IMR-90 (cell line): ENCODE results near the gene SLC25A19. TPM values are rescaled to one million over a fixed set of nuclear protein-coding genes. Genes with fewer than 3 reads are reported as not detected.

Experiments
- ATAC-seq: fragments of 200-7000 bp; cut with Tn5 transposase; 2 replicates; pipeline ENCODE4 v1.9.1; 2020; ENCODE audit warnings: low read depth, mild to moderate bottlenecking, moderate library complexity
- BruUV-seq: library from RNA; stranded (reverse); fragments of 400-500 nt; replicated peaks from 2 replicates; lab custom pipeline; 2021; lab: Mats Ljungman, UMichigan
- CTCF ChIA-PET: fragments of 300-600 bp; formaldehyde crosslinking; extraction: SDS; loops from one replicate; lab custom pipeline; 2021; ENCODE audit warnings: antibody characterized with exemption; lab: Yijun Ruan, JAX
- POLR2A ChIA-PET: fragments of 300-600 bp; sonication (Branson Sonifier 250); formaldehyde crosslinking; loops from one replicate; lab custom pipeline; 2022; ENCODE audit warnings: antibody characterized with exemption; ENCODE audit not compliant: unreplicated experiment; lab: Charles Lee
- DNase-seq: peaks from one replicate; pipeline ENCODE4 v3.0.0; 2013
- H2AFZ ChIP-seq: replicated peaks from 2 replicates; pipeline ENCODE3; 2013; ENCODE audit warnings: low read length, mild to moderate bottlenecking; ENCODE audit not compliant: poor library complexity
- H2AK5ac ChIP-seq: 2 replicates; pipeline ENCODE4 v1.6.1; 2013; ENCODE audit warnings: low read depth, low read length, inconsistent platforms
- H2AK9ac ChIP-seq: replicated peaks from 2 replicates; pipeline ENCODE3; 2013; ENCODE audit warnings: mild to moderate bottlenecking, low read depth, low read length, moderate library complexity; ENCODE audit not compliant: poor library complexity
- H2BK120ac ChIP-seq: 2 replicates; pipeline ENCODE4 v1.6.1; 2013; ENCODE audit warnings: low read depth, low read length, inconsistent platforms
- H2BK15ac ChIP-seq: 3 replicates; pipeline ENCODE4 v1.6.1; 2013; ENCODE audit warnings: low read depth, low read length, inconsistent platforms
- H2BK20ac ChIP-seq: 2 replicates; pipeline ENCODE4 v1.6.1; 2013; ENCODE audit warnings: low read depth, mild to moderate bottlenecking, inconsistent platforms, low read length, moderate library complexity
- H2BK5ac ChIP-seq: 2 replicates; pipeline ENCODE4 v1.6.1; 2013; ENCODE audit warnings: mild to moderate bottlenecking, low read depth, low read length, inconsistent platforms; ENCODE audit not compliant: poor library complexity, severe bottlenecking
- H3K14ac ChIP-seq: replicated peaks from 2 replicates; pipeline ENCODE4 v1.6.1; 2013; ENCODE audit warnings: low read depth, low read length, inconsistent platforms
- H3K18ac ChIP-seq: 2 replicates; pipeline ENCODE4 v1.6.1; 2013; ENCODE audit warnings: low read depth, low read length, control low read depth
- H3K23ac ChIP-seq: 2 replicates; pipeline ENCODE4 v1.6.1; 2013; ENCODE audit warnings: low read depth, low read length, inconsistent platforms
- H3K27ac ChIP-seq: 2 replicates; pipeline ENCODE4 v1.5.1; 2013; ENCODE audit warnings: mild to moderate bottlenecking, control low read depth, low read length; ENCODE audit not compliant: insufficient read depth
- H3K27me3 ChIP-seq: 2 replicates; pipeline ENCODE4 v1.6.1; 2013; ENCODE audit warnings: low read length; ENCODE audit not compliant: control insufficient read depth, insufficient read depth
- H3K36me3 ChIP-seq: 2 replicates; pipeline ENCODE4 v1.6.1; 2013; ENCODE audit warnings: low read length, mixed read lengths; ENCODE audit not compliant: control insufficient read depth, insufficient read depth
- H3K4ac ChIP-seq: 2 replicates; pipeline ENCODE4 v1.6.1; 2013; ENCODE audit warnings: low read depth, low read length, inconsistent platforms
- H3K4me1 ChIP-seq: 2 replicates; pipeline ENCODE4 v1.6.1; 2013; ENCODE audit warnings: low read length, mixed read lengths; ENCODE audit not compliant: control insufficient read depth, insufficient read depth
- H3K4me2 ChIP-seq: 2 replicates; pipeline ENCODE4 v1.6.1; 2013; ENCODE audit warnings: low read depth, mild to moderate bottlenecking, control low read depth, low read length, moderate library complexity
- H3K4me3 ChIP-seq: 2 replicates; pipeline ENCODE4 v1.5.1; 2013; ENCODE audit warnings: low read depth, mild to moderate bottlenecking, control low read depth, low read length, moderate library complexity; ENCODE audit not compliant: insufficient read depth
- H3K56ac ChIP-seq: 2 replicates; pipeline ENCODE4 v1.6.1; 2013; ENCODE audit warnings: low read length, inconsistent platforms; ENCODE audit not compliant: insufficient read depth; ENCODE audit errors: extremely low read depth
- H3K79me1 ChIP-seq, 2 experiments: 2 replicates each; pipeline ENCODE4 v1.6.1; 2013; ENCODE audit warnings: low read length in 2 of 2, inconsistent platforms in 1 of 2, low read depth in 1 of 2
- H3K9ac ChIP-seq: 2 replicates; pipeline ENCODE4 v1.6.1; 2013; ENCODE audit warnings: low read depth, low read length, control low read depth
- H3K9me1 ChIP-seq: 2 replicates; pipeline ENCODE4 v1.6.1; 2013; ENCODE audit warnings: low read length, inconsistent platforms; ENCODE audit not compliant: insufficient read depth
- H3K9me3 ChIP-seq: 2 replicates; pipeline ENCODE4 v1.6.1; 2013; ENCODE audit warnings: low read length; ENCODE audit not compliant: control insufficient read depth, insufficient read depth
- H4K20me1 ChIP-seq: 2 replicates; pipeline ENCODE4 v1.6.1; 2013; ENCODE audit warnings: low read length, inconsistent platforms; ENCODE audit not compliant: insufficient read depth
- H4K5ac ChIP-seq: 2 replicates; pipeline ENCODE4 v1.6.1; 2013; ENCODE audit warnings: mild to moderate bottlenecking, low read depth, low read length, control low read depth
- H4K8ac ChIP-seq, 2 experiments: 2 replicates each; pipeline ENCODE4 v1.6.1; 2013; ENCODE audit warnings: low read depth in 2 of 2, low read length in 2 of 2, control low read depth in 1 of 2, inconsistent platforms in 1 of 2
- H4K91ac ChIP-seq: 2 replicates; pipeline ENCODE4 v1.6.1; 2013; ENCODE audit warnings: low read depth, low read length, inconsistent platforms; ENCODE audit not compliant: insufficient read depth
- BHLHE40 ChIP-seq: fragments of 150-350 bp; IDR thresholded peaks from 2 replicates; pipeline ENCODE4 v1.6.1; 2016; ENCODE audit warnings: mild to moderate bottlenecking, low read depth, low read length
- CEBPB ChIP-seq: IDR thresholded peaks from 2 replicates; pipeline ENCODE4 v1.6.1; 2012; ENCODE audit warnings: low read depth, low read length, improper control_type of control experiment
- FOS ChIP-seq: fragments of 150-350 bp; IDR thresholded peaks from 2 replicates; pipeline ENCODE4 v1.6.1; 2016; ENCODE audit warnings: low read depth, low read length
- MAFK ChIP-seq: IDR thresholded peaks from 2 replicates; pipeline ENCODE4 v1.6.1; 2012; ENCODE audit warnings: low read depth, low read length, improper control_type of control experiment
- MAZ ChIP-seq: IDR thresholded peaks from 2 replicates; pipeline ENCODE4 v1.6.1; 2012; ENCODE audit warnings: low read depth, mild to moderate bottlenecking, low read length, improper control_type of control experiment, moderate library complexity, borderline replicate concordance
- MXI1 ChIP-seq: IDR thresholded peaks from 2 replicates; pipeline ENCODE4 v1.6.1; 2012; ENCODE audit warnings: low read depth, mild to moderate bottlenecking, low read length, moderate library complexity, borderline replicate concordance
- NFE2L2 ChIP-seq: fragments of 150-350 bp; IDR thresholded peaks from 2 replicates; pipeline ENCODE4 v1.6.1; 2016; ENCODE audit warnings: low read depth, mild to moderate bottlenecking, low read length
- POLR2A ChIP-seq: IDR thresholded peaks from 2 replicates; pipeline ENCODE4 v1.6.1; 2012; ENCODE audit warnings: mild to moderate bottlenecking, low read depth, low read length
- RCOR1 ChIP-seq: IDR thresholded peaks from 2 replicates; pipeline ENCODE4 v1.6.1; 2012; ENCODE audit warnings: mild to moderate bottlenecking, low read length, improper control_type of control experiment; ENCODE audit not compliant: insufficient replicate concordance
- RFX5 ChIP-seq: IDR thresholded peaks from 2 replicates; pipeline ENCODE4 v1.8.0; 2012; ENCODE audit warnings: low read depth, mild to moderate bottlenecking, low read length, moderate library complexity
- SMC3 ChIP-seq: fragments of 150-350 bp; IDR thresholded peaks from 2 replicates; pipeline ENCODE4 v1.6.1; 2016; ENCODE audit warnings: low read depth, mild to moderate bottlenecking, antibody characterized with exemption, low read length, moderate library complexity
- WGBS, 2 experiments: methylation state at CpG; one replicate each; pipeline versions ENCODE4 v1.1.5 to v1.1.7; 2013; ENCODE audit warnings: missing lambda C conversion rate in 2 of 2; ENCODE audit not compliant: insufficient read length in 1 of 2; ENCODE audit errors: extremely low coverage in 2 of 2; 5-methylcytosine and 5-hydroxymethylcytosine counted together
- dilution Hi-C: fragments of 300-500 bp; cut with HindIII; formaldehyde crosslinking; loops from one replicate; pipeline ENCODE4 v1.14.3; 2018; ENCODE audit warnings: low sequenced_read_pairs; ENCODE audit not compliant: unreplicated experiment
- in situ Hi-C: fragments of 300-500 bp; cut with MboI; formaldehyde crosslinking; loops from 3 replicates; pipeline ENCODE4 v1.14.3; 2019; ENCODE audit warnings: low sequenced_read_pairs, inconsistent platforms, mixed read lengths
- intact Hi-C: fragments of 100-400 bp; cut with micrococcal nuclease; formaldehyde crosslinking; loops from 2 replicates; pipeline ENCODE4 v1.10.0; 2022
- polyA plus RNA-seq, 3 experiments: library from polyadenylated mRNA; depleted of rRNA; stranded (reverse); fragments of >200 nt; gene quantifications; 2 replicates each; pipeline ENCODE4 v1.2.3, GENCODE V29; 2012; ENCODE audit warnings: low replicate concordance in 1 of 3
- total RNA-seq: library from RNA; depleted of rRNA; stranded (reverse); fragments of >200 nt; gene quantifications from 2 replicates; pipeline ENCODE4 v1.2.3, GENCODE V29; 2012
- TF ChIP-seq, protein P1 (sequence below): fragments of 150-350 bp; IDR thresholded peaks from 2 replicates; pipeline ENCODE4 v1.6.1; 2016; ENCODE audit warnings: low read depth, mild to moderate bottlenecking, low read length, moderate library complexity, borderline replicate concordance
- TF ChIP-seq, protein P2 (sequence below): fragments of 150-350 bp; IDR thresholded peaks from 2 replicates; pipeline ENCODE4 v1.6.1; 2017; ENCODE audit warnings: mild to moderate bottlenecking, antibody characterized with exemption, low read length, low read depth
- TF ChIP-seq, protein P3 (sequence below): conservative IDR thresholded peaks from 2 replicates; pipeline ENCODE4 v1.5.1; 2012; ENCODE audit warnings: mild to moderate bottlenecking, low read depth, low read length, improper control_type of control experiment

The SLC25A19 gene
- total and polyA plus RNA-seq, 2 of the 4 experiments (the other 2 are of a cell fraction): 9.1 to 9.2 TPM

DNA sequence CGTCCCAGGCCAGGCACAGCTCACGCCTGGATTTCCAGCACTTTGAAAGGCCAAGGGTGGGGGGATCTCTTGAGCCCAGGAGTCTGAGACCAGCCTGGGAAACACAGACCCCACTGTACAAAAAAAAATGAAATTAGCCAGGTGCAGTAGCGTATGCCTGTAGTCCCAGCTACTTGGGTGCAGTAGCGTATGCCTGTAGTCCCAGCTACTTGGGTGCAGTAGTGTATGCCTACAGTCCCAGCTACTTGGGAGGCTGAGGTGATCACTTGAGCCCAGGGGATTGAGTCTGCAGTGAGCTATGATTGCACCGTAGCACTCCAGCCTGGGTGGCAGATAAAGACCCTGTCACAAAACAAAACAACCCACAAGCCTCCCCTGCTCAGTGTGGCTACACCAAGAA is 27.0 kb upstream of the SLC25A19 start:
- Histone ChIP-seq H3K36me3 (peaks cover 23% of the 10 kb centered on the region; the same call in 1 of the 2 replicates), H4K20me1 (peaks cover 9% of the 10 kb centered on the region; the same call in 1 of the 2 replicates), H3K14ac (no peak overlapping the region), H2AFZ (no peak overlapping the region), H4K8ac (no peak overlapping the region), H3K23ac (no peak overlapping the region), H2BK15ac (no peak overlapping the region), H3K9me3 (no peaks in the 10 kb centered on the region), H2BK120ac (no peak overlapping the region), H3K79me1 (peaks cover 0 to 23% of the 10 kb centered on the region in 2 experiments; a peak in 3 of 4 replicates), H3K4me3 (no peak overlapping the region), H3K56ac (no peak overlapping the region), H3K4me1 (peaks cover 9% of the 10 kb centered on the region; the same call in 1 of the 2 replicates), H2BK20ac (no peak overlapping the region), H4K91ac (no peak overlapping the region), H3K9me1 (peaks cover 12% of the 10 kb centered on the region), H3K27me3 (no peaks in the 10 kb centered on the region), H3K4me2 (no peak overlapping the region), H2AK9ac (no peak overlapping the region), H3K9ac (no peak overlapping the region), H2AK5ac (peak overlapping the region; percentile 23; the same call in 1 of the 2 replicates), H3K27ac (no peak overlapping the region), H3K4ac (no peak overlapping the region), H4K5ac (no peak overlapping the region), H3K18ac (no peak overlapping the region), H2BK5ac (no peak overlapping the region)
- CTCF ChIA-PET: interaction anchor here (0.7 kb wide), 1 partner anchor 45 kb away, joined by 3 read pairs; the partner anchor contains the start of gene MIF4GD
- no TSS peak for BruUV-seq
- TF ChIP-seq FOS (no peak), MAFK (no peak), BHLHE40 (no peak), RFX5 (no peak), MAZ (no peak), NFE2L2 (no peak), RCOR1 (no peak), CEBPB (no peak), POLR2A (no peak), MXI1 (no peak), SMC3 (no peak)
- TF ChIP-seq, protein P1, sequence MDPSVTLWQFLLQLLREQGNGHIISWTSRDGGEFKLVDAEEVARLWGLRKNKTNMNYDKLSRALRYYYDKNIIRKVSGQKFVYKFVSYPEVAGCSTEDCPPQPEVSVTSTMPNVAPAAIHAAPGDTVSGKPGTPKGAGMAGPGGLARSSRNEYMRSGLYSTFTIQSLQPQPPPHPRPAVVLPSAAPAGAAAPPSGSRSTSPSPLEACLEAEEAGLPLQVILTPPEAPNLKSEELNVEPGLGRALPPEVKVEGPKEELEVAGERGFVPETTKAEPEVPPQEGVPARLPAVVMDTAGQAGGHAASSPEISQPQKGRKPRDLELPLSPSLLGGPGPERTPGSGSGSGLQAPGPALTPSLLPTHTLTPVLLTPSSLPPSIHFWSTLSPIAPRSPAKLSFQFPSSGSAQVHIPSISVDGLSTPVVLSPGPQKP: no peak
- TF ChIP-seq, protein P2, sequence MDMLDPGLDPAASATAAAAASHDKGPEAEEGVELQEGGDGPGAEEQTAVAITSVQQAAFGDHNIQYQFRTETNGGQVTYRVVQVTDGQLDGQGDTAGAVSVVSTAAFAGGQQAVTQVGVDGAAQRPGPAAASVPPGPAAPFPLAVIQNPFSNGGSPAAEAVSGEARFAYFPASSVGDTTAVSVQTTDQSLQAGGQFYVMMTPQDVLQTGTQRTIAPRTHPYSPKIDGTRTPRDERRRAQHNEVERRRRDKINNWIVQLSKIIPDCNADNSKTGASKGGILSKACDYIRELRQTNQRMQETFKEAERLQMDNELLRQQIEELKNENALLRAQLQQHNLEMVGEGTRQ: no peak
- TF ChIP-seq, protein P3, sequence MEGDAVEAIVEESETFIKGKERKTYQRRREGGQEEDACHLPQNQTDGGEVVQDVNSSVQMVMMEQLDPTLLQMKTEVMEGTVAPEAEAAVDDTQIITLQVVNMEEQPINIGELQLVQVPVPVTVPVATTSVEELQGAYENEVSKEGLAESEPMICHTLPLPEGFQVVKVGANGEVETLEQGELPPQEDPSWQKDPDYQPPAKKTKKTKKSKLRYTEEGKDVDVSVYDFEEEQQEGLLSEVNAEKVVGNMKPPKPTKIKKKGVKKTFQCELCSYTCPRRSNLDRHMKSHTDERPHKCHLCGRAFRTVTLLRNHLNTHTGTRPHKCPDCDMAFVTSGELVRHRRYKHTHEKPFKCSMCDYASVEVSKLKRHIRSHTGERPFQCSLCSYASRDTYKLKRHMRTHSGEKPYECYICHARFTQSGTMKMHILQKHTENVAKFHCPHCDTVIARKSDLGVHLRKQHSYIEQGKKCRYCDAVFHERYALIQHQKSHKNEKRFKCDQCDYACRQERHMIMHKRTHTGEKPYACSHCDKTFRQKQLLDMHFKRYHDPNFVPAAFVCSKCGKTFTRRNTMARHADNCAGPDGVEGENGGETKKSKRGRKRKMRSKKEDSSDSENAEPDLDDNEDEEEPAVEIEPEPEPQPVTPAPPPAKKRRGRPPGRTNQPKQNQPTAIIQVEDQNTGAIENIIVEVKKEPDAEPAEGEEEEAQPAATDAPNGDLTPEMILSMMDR: no peak
- intact Hi-C loops: no loop called here
- ATAC-seq: no peak
- POLR2A ChIA-PET: no interaction called here
- in situ Hi-C loops: no loop called here
- DNase-seq: no peak
- 80% methylated on average over 4 of the region's 5 CpGs; no CpG with 5 or more reads in 1 of the 2 experiments for WGBS, 2 experiments
- dilution Hi-C loops: no loop called here
